GM19467 (cell line): ENCODE results near the gene BAX.

Source experiments
- ATAC-seq: cut with Tn5 transposase; IDR thresholded peaks from one replicate; pipeline ENCODE4 v1.9.1; 2021; ENCODE audit warnings: mild to moderate bottlenecking, moderate library complexity; ENCODE audit not compliant: unreplicated experiment

The BAX gene

DNA sequence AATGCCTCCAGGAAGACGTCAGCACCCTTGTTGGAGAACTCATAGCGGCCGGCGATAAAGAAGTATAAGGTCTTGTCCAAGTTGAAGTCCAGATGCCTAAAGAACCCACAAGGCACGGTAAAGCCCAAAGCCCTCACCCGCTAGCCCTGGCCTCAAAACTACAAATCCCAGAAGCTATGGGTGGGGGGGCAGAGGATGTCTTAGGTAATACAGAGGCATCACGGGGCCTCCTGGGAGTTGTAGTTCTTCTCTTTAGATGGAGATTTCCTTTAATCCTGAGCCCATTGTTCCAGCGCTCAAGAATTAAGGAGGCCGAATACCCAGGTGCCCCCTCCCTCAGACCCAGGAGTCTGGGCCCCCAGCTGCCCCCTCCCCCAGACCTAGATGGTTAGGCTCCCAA, 27.6 kb downstream of the BAX start:
- ATAC-seq, result no peak

DNA sequence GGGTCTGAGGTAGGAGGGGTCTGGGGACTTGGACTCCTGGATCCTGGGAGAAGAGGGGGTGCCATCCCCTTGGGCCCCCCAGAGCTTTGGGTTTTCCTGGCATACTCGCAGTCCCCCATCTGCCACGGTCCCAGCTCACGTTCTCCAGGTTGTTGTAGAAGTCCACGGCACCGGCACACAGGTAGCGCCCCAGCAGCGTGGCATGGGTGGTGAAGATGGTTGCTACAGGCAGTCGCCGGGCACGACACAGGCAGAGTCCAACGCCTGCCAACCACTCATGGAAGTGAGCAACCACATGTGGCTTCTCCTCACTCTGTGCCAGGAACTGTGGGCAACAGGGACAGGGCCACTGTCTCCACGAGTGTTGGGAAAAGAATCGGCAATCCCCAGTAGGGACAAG, 31.0 kb downstream of the BAX start:
- no peak for ATAC-seq

GRCh38 chr19:48986211-48986610, 31.5 kb downstream of the BAX start:
- no peak for ATAC-seq

DNA sequence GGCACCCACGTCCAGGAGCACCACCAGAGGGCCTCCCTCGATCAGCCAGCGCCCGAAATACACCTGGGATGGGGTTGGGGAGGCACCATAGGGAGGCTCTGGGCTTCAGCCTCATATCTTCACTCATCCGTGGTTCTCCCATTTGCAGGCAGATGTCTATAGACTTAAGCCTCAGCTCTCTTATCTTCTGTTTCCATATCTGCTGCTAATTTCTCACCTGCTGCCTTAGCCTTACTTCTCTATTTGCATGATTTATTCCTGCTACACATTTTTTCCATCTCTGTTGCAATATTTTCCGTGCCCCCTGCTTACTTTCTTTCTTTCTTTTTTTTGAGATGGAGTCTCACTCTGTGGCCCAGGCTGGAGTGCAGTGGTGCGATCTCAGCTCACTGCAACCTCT, 32.6 kb downstream of the BAX start:
- no peak for ATAC-seq

- no peak for ATAC-seq
These were observed 33.6 kb downstream of the BAX start for GRCh38 chr19:48988286-48988685.

GRCh38 chr19:48988860-48989259, 34.2 kb downstream of the BAX start:
- no peak for ATAC-seq

- no peak for ATAC-seq
These were observed 35.1 kb downstream of the BAX start for GRCh38 chr19:48989701-48990291.

GRCh38 chr19:48990400-48990799, 35.7 kb downstream of the BAX start:
- no peak for ATAC-seq

DNA sequence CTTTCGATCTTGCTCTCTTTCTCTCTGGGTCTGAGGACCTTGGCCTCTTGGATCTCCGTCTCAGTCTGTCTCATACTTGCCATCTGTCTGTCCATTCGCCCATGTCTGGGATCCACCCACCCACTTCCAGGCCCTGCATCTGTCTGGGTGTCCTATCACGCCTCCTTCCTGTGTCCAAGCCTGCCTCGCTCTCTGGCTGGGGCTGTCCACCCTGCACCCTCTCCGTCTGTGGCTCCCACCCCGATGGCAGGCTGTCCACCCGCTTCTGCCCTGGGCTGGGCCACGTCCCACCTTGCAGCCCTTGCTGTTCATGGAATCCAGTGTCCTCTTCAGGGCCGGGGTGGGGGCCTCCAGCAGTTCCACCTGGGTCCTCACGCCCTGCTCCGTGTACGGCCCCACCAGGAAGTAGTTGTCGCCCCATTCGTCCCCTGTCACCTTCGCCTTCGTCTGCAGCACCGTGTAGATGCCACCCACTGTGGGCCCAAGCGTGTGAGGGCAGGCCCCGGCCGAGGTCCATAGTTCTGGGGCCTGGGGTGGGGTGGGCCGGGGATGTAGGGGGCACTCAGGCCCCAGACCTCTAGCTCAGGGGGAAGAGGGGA, 36.4 kb downstream of the BAX start:
- no peak for ATAC-seq

DNA sequence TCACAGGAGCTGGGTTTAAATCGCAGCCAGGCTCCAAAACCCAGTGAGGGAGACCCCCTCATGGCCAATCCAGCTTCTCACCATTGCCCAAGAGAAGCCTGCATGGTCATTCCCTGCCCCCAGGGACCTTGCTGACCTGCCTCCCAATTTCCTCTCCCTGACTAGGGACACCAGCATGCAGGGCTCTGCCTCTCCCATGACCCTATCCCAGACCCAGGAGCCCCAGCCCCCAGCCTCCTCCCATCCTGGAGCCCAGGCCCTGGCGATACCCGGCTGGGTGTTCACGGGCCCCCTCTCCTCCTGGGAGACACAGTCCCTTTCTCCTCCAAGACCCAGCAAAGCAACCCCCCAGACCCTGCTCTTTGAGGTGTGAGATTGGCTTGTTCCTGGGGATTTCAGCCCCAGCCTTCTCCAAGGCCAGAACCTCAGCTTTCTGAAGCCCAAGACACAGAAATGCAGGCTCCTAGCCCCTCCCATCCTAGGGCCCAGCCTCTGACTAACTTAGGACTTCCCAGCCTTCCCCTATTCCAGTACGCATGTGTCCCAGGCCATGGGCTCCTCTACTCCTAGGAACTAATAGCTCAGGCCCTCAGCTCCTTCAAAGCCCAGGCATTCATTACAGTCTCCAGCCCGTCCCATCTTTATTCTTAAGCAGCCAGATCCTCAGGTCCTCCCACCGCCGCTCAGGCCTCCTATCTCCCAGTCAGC, 37.4 kb downstream of the BAX start:
- no peak for ATAC-seq

- ATAC-seq, result no peak
These were observed 38.0 kb downstream of the BAX start for GRCh38 chr19:48992581-48993174.

DNA sequence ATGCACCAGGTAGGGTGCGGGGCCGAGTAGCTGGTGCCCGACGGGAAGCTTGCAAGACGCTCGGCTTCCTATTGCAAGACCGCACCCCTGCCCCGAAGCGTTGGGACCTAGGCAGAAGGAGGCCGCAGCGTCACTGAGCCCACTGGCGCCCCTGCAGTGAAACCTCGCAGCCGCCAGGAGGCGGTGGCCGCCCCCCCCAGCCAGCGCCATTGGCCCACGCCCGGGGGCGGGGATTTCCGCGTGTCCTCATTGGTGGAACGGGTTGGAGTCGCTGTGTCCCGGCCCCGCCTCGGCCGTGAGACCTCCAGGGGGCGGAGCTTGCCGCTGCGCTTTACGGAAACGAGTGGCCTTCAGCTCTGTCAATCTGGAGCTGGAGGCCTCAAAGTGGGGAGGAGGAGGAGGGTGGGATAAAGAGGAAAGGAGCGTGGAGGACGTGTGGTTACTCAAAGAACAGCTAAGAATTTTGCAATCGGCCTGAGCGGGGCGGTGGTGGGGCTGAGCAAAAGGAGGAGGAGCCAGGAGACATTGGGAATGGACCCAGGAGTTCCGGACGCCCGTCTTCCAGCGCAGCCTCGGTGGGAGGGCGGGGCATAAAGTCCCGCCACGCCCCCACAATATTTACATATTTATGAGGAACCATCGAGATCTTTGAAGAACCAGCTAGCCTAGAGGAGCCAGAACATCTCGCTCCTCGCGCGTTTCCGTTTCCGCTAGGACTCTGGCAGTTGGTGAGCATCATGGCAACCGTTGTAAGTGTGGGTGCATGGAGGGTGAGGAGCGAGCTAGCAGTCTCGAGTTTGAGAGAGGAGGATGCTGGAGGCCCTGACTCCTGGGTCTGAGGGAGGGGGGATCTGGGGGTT, 38.7 kb downstream of the BAX start, which contains the start of the genes GYS1 and RUVBL2:
TSS of gene GYS1 (minus strand) at position 135 of the 860 bp plus-strand sequence. CDS start 197 bp downstream, outside the sequence.
TSS of gene RUVBL2 (plus strand) at position 713 of the 860 bp plus-strand sequence. CDS start at position 738, 25 bp downstream.
- peak; percentile 84 for ATAC-seq

DNA sequence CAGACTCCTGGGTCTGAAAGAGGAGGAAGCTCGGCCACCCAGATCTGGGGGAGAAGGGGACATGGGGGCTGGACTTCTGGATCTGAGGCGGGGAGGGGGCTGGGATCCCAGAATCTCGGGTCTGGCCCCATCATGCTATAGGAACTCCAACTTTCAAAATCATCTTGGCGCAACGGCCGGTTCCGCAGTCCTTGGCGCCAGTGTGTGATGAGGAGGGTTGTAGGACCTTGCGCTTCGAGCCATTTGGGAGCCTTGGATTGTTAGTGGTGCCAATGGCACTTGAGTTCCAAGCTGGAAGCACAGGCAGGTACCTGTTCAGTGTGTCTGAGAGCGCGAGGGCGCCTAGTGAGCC, 39.3 kb downstream of the BAX start:
- ATAC-seq, result no peak

DNA sequence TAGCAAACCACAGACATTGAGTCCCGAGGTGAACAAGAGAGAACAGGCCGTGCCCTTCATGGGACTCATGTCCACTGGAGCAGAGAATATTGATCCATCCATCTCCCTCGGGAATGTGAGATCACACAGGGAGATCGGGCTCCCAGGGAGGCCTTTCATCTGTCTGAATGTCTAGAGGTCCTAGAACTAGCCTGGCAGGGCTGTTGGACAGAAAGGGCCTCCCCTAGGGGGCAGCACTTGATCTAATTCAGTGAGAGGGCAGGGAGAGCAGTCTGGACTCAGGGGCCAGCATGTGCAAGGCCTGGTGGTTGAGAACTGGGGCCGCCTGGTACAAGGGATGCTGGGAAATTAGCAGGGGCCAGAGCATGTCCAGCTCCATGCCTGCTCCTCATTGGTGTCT, 43.3 kb downstream of the BAX start:
- no peak for ATAC-seq

- no peak for ATAC-seq
These were observed 45.0 kb downstream of the BAX start for GRCh38 chr19:48999481-49000325.

DNA sequence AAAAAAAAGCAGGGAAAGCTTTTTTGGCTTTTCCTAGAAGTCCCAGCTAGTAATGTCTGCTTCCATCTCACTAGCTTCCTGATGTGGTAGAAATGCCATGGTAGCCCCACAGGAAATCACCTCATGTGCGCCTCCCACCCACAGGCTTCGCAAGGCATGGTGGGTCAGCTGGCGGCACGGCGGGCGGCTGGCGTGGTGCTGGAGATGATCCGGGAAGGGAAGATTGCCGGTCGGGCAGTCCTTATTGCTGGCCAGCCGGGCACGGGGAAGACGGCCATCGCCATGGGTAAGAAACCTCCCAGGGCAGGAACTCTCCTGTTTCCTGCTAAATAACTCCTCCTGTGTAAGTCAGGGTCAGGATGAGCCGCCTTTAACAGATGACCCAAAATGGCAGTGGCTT, 49.5 kb downstream of the BAX start:
- no peak for ATAC-seq

GRCh38 chr19:49004964-49005614, 50.4 kb downstream of the BAX start:
- ATAC-seq, result no peak

DNA sequence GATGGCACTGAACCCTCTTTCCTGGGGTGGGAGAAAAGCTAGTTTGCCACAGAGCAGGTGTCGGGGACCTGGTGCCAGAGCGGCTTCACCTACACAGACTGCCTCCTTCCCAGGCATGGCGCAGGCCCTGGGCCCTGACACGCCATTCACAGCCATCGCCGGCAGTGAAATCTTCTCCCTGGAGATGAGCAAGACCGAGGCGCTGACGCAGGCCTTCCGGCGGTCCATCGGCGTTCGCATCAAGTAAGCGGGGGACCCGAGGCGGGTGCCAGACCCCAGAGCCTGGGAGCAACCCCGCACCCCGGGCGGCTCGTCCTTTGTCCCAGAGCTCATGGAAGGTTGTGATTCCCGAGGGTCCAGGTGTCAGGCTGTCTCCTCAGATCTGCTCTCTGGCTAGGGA, 52.2 kb downstream of the BAX start:
- ATAC-seq, result no peak

DNA sequence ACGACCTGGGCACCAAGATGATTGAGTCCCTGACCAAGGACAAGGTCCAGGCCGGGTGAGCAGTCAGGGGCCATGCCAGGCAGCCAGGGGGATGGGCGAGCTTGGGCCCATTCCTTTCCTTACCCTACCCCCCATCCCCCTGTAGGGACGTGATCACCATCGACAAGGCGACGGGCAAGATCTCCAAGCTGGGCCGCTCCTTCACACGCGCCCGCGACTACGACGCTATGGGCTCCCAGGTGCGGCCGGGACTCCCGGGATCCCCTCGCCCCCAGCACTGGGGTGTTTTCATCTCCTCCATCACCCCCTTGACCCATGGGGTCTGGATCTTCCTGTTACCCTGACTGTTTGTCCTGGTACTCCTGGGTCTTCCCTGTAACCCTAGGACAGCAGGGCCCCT, 55.2 kb downstream of the BAX start:
- ATAC-seq, result no peak

DNA sequence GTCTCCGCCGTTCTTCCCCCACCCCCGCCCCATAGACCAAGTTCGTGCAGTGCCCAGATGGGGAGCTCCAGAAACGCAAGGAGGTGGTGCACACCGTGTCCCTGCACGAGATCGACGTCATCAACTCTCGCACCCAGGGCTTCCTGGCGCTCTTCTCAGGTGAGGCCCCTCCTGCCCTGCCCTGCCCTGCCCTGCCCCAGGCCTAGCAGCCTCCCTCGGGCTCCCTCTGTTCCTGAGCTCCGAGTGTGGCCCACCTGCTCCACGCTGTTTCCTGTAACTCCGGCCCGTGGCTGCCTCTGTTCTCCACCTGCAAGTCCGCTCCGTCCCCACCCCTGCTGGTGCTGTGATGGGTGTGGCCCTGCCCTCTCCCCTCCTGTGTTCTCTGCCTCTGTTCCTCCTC, 55.8 kb downstream of the BAX start:
- no peak for ATAC-seq
